Measurements from ENCODE around the gene CABP2.
A peak's percentile ranks its signal among the peaks of the same experiment; 100 is the strongest.

CABP2 gene

DNA sequence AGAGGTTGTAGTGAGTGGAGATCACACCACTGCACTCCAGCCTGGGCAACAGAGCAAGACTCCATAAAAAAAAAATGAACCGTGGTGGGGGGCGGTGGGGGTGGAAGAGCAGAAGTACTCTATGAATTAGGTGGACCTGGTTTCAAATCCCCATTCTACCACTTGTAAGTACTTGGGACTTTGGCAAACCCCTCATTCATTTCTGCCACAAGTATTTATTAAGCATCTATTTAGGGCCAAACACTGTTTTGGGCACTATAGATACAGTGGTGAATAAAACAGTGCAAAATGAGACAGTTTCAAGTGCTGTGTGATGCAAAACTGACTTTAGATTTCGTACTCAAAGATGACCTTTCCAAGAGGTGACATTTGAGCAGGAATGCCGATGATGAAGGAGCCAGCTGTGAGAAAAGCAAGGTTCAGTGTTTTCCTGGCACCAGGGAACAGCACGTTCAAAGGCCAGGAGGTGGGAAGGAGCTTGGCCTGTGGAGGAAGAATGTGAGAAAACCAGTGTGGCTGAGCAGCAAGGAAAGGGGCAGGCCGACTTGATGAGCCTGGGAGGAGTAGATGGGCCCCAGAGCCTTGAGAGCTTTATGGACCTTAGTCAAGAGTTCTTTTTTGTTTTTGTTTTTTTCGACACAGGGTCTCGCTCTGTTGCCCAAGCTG, 52.8 kb downstream of the CABP2 start:
- TF ChIP-seq GATA1 (IDR thresholded peaks at IDR 0.05; ENCODE audit: low read depth, low read length) (no peak), POLR2A (IDR thresholded peaks at IDR 0.05; ENCODE audit: low read length) (no peak)
- no peak for DNase-seq

DNA sequence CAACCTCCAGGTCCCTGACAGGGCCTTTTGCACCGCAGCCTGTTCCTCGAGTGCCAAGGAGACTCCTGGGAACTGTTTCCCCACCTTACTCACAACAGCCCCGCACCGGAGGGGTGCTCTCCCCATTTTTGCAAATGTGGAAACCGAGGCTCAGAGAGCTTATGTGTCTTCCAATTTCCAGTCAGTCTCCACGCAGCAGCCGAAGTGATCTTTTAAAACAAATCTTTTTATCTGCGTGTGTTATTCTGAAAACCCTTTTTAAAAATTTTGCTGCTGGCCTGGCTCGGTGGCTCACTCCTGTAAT, 53.8 kb downstream of the CABP2 start:
- TF ChIP-seq POLR2A (IDR thresholded peaks at IDR 0.05; ENCODE audit: low read length) (peak; percentile 27), GATA1 (IDR thresholded peaks at IDR 0.05; ENCODE audit: low read depth, low read length) (no peak)
- DNase-seq: no peak
